K562 (cell line): Measurements from ENCODE around the gene KSR2. TPM values are rescaled to one million over a fixed set of nuclear protein-coding genes. Genes with fewer than 3 reads are reported as not detected.

Source experiments
- ATAC-seq: fragments of 200-7000 bp; cut with Tn5 transposase; 3 replicates; pipeline ENCODE4 v1.9.1; 2020; ENCODE audit warnings: moderate library complexity
- BruUV-seq: library from RNA; stranded (reverse); fragments of 400-500 nt; replicated peaks from 2 replicates; lab custom pipeline; 2021; lab: Mats Ljungman, UMichigan
- CTCF ChIA-PET: fragments of 300-600 bp; formaldehyde crosslinking; extraction: SDS; loops from one replicate; lab custom pipeline; 2021; ENCODE audit warnings: low intra/inter-chr PET ratio; lab: Yijun Ruan, JAX
- POLR2A ChIA-PET: fragments of 300-600, 350-650 bp; sonication (Branson Sonifier 250); formaldehyde crosslinking; extraction: SDS; loops from one replicate; lab custom pipeline; 2021; ENCODE audit warnings: antibody characterized with exemption, inconsistent platforms; lab: Yijun Ruan, JAX
- DNase-seq, 4 experiments: peaks; one replicate each; pipeline versions ENCODE4 v3.0.0 to v3.0.0-alpha.2; 2011 to 2018; ENCODE audit warnings: low spot score in 3 of 4, mixed read lengths in 3 of 4; ENCODE audit errors: extremely low read depth in 1 of 4
- FAIRE-seq: peaks from 2 replicates; lab custom pipeline; 2011; peaks lifted over from hg19 to GRCh38; lab: Jason Lieb, UNC
- H2AFZ ChIP-seq: 2 replicates; pipeline ENCODE4 v1.6.0; 2011; ENCODE audit warnings: low read depth, low read length, control low read depth, inconsistent platforms
- H3K27ac ChIP-seq: fragments of 200-600 bp; 3 replicates; pipeline ENCODE4 v1.8.0; 2011; ENCODE audit warnings: low read depth, mild to moderate bottlenecking, control low read depth, inconsistent platforms, low read length, moderate library complexity, mixed read lengths; ENCODE audit errors: extremely low read depth
- H3K27me3 ChIP-seq, 2 experiments: fragments of 300-600 bp in 1 of 2; 2 replicates in 1 of 2; 3 replicates in 1 of 2; pipeline versions ENCODE4 v1.6.0 to v1.8.0; 2011; ENCODE audit warnings: inconsistent platforms in 2 of 2, low read length in 2 of 2, mild to moderate bottlenecking in 1 of 2, mixed read lengths in 1 of 2, moderate library complexity in 1 of 2; ENCODE audit not compliant: control insufficient read depth in 2 of 2, insufficient read depth in 2 of 2
- H3K36me3 ChIP-seq: fragments of 300-600 bp; 3 replicates; pipeline ENCODE4 v1.8.0; 2011; ENCODE audit warnings: mild to moderate bottlenecking, low read length, inconsistent platforms; ENCODE audit not compliant: control insufficient read depth, insufficient read depth
- H3K4me1 ChIP-seq, 2 experiments: fragments of 200-600 bp in 1 of 2; replicated peaks in 1 of 2; 2 replicates in 1 of 2; 3 replicates in 1 of 2; pipeline versions ENCODE4 v1.5.1 to v1.8.0; 2011; ENCODE audit warnings: inconsistent platforms in 2 of 2, low read length in 2 of 2, mild to moderate bottlenecking in 1 of 2, mixed read lengths in 1 of 2, moderate library complexity in 1 of 2; ENCODE audit not compliant: control insufficient read depth in 2 of 2, insufficient read depth in 2 of 2
- H3K4me2 ChIP-seq: 2 replicates; pipeline ENCODE4 v1.6.1; 2011; ENCODE audit warnings: low read length, control low read depth, inconsistent platforms, mixed read lengths; ENCODE audit not compliant: insufficient read depth
- H3K4me3 ChIP-seq: fragments of 200-600 bp; sonication (generic), shearing (Covaris generic); 2 replicates; pipeline ENCODE4 v1.5.1; 2016; ENCODE audit warnings: control low read depth, inconsistent platforms
- H3K79me2 ChIP-seq: fragments of 200-600 bp; 3 replicates; pipeline ENCODE4 v1.8.0; 2011; ENCODE audit warnings: low read length, inconsistent platforms; ENCODE audit not compliant: control insufficient read depth, insufficient read depth
- H3K9ac ChIP-seq, 2 experiments: 2 replicates each; pipeline versions ENCODE4 v1.6.0 to v1.6.1; 2011; ENCODE audit warnings: low read depth in 2 of 2, low read length in 2 of 2, control low read depth in 1 of 2, inconsistent platforms in 1 of 2, mild to moderate bottlenecking in 1 of 2, mixed read lengths in 1 of 2; ENCODE audit not compliant: insufficient read depth in 1 of 2
- H3K9me1 ChIP-seq: one replicate; pipeline ENCODE4 v1.6.0; 2011; ENCODE audit warnings: inconsistent platforms, mild to moderate bottlenecking, low read length, moderate library complexity; ENCODE audit not compliant: control insufficient read depth, insufficient read depth
- H3K9me3 ChIP-seq: replicated peaks from 2 replicates; pipeline ENCODE4 v1.5.1; 2011; ENCODE audit warnings: low read depth, low read length, inconsistent platforms; ENCODE audit not compliant: control insufficient read depth, insufficient read depth
- H4K20me1 ChIP-seq: replicated peaks from 2 replicates; pipeline ENCODE4 v1.6.1; 2011; ENCODE audit warnings: low read length, inconsistent platforms, mixed read lengths; ENCODE audit not compliant: control insufficient read depth, insufficient read depth
- CEBPB ChIP-seq: fragments of 450-650 bp; IDR thresholded peaks from 2 replicates; pipeline ENCODE4 v1.6.1; 2016; ENCODE audit warnings: missing genetic modification characterization, missing compliant biosample characterization
- CSDE1 ChIP-seq, 2 experiments: fragments of 450-650 bp; IDR thresholded peaks; 2 replicates each; pipeline ENCODE4 v1.6.1; 2016; ENCODE audit warnings: mild to moderate bottlenecking in 1 of 2
- FOXA3 ChIP-seq, 2 experiments: fragments of 450-650 bp in 1 of 2; sonication (generic) in 1 of 2; formaldehyde crosslinking; IDR thresholded peaks in 1 of 2; conservative IDR thresholded peaks in 1 of 2; 2 replicates each; pipeline versions ENCODE4 v1.4.0 to v1.8.0; 2020 to 2022; ENCODE audit warnings: mild to moderate bottlenecking in 2 of 2, missing genetic modification reagents in 1 of 2
- KAT7 ChIP-seq: sonication (generic); formaldehyde crosslinking; IDR thresholded peaks from 2 replicates; pipeline ENCODE4 v1.8.0; 2022; ENCODE audit warnings: missing genetic modification reagents, mild to moderate bottlenecking, borderline replicate concordance
- KDM2B ChIP-seq: fragments of 250-450 bp; sonication (Bioruptor Pico); IDR thresholded peaks from 2 replicates; pipeline ENCODE4 v1.8.0; 2021; ENCODE audit warnings: mild to moderate bottlenecking, moderate library complexity
- MCM5 ChIP-seq: fragments of 450-650 bp; IDR thresholded peaks from 2 replicates; pipeline ENCODE4 v1.6.1; 2016; ENCODE audit warnings: low read depth
- MIER1 ChIP-seq: fragments of 450-650 bp; IDR thresholded peaks from 2 replicates; pipeline ENCODE4 v1.6.1; 2016; ENCODE audit warnings: antibody characterized with exemption, mild to moderate bottlenecking, low read depth
- SMARCB1 ChIP-seq: IDR thresholded peaks from 2 replicates; pipeline ENCODE4 v1.6.1; 2011; ENCODE audit warnings: improper control_type of control experiment, low read depth; ENCODE audit not compliant: insufficient read length
- SRSF3 ChIP-seq: fragments of 200-400 bp; formaldehyde crosslinking; IDR thresholded peaks from 2 replicates; pipeline ENCODE4 v1.6.1; 2016; ENCODE audit warnings: mild to moderate bottlenecking, low read length, moderate library complexity; ENCODE audit not compliant: insufficient read depth
- TCF15 ChIP-seq: fragments of 250-450 bp; sonication (Bioruptor Pico); IDR thresholded peaks from 2 replicates; pipeline ENCODE4 v1.8.0; 2022; ENCODE audit warnings: moderate library complexity, mild to moderate bottlenecking, inconsistent platforms
- TCF3 ChIP-seq: sonication (generic); formaldehyde crosslinking; IDR thresholded peaks from 2 replicates; pipeline ENCODE4 v1.4.0; 2020; ENCODE audit warnings: mild to moderate bottlenecking, missing genetic modification reagents
- THRA ChIP-seq: fragments of 450-650 bp; IDR thresholded peaks from 2 replicates; pipeline ENCODE4 v1.6.1; 2017; ENCODE audit warnings: mild to moderate bottlenecking, moderate library complexity
- ZEB2 ChIP-seq: fragments of 450-650 bp; IDR thresholded peaks from 2 replicates; pipeline ENCODE4 v1.6.1; 2016
- ZNF12 ChIP-seq: sonication (generic); formaldehyde crosslinking; IDR thresholded peaks from 2 replicates; pipeline ENCODE4 v1.4.0; 2020; ENCODE audit warnings: mild to moderate bottlenecking, missing genetic modification reagents
- ZNF436 ChIP-seq: fragments of 250-450, 450-650 bp; sonication (Bioruptor Pico); formaldehyde crosslinking; IDR thresholded peaks from 2 replicates; pipeline ENCODE4 v1.7.0; 2020; ENCODE audit warnings: mild to moderate bottlenecking
- ZNF583 ChIP-seq: fragments of 250-450 bp; sonication (Bioruptor Pico); IDR thresholded peaks from 2 replicates; pipeline ENCODE4 v1.4.0; 2020
- WGBS: fragments of 100-300 bp; shearing (Covaris generic); methylation state at CpG from one replicate; pipeline ENCODE4 v1.1.6; 2016; ENCODE audit warnings: low coverage, mixed read lengths; ENCODE audit not compliant: insufficient coverage; ENCODE audit errors: missing lambda C conversion rate; 5-methylcytosine and 5-hydroxymethylcytosine counted together
- in situ Hi-C: fragments of 300-500 bp; cut with MboI; formaldehyde crosslinking; loops from 4 replicates; pipeline ENCODE4 v1.15.0; 2018; ENCODE audit warnings: inconsistent platforms, mixed read lengths
- intact Hi-C: fragments of 100-400 bp; cut with micrococcal nuclease; formaldehyde crosslinking; loops from 2 replicates; pipeline ENCODE4 v1.14.2; 2022
- polyA plus RNA-seq, 8 experiments: library from polyadenylated mRNA; depleted of rRNA in 4 of 8; stranded (reverse) in 5 of 8; unstranded in 3 of 8; fragments of >200 nt; fragmentation: Nextera tagmentation in 2 of 8; fragmentation: Illumina TruSeq in 1 of 8; extraction: Ambion mirVana in 2 of 8; extraction: Trizol in 1 of 8; gene quantifications; 2 replicates each; pipeline versions ENCODE4 v1.2.1 to v1.2.3, GENCODE V29; 2011 to 2014; ENCODE audit warnings: inconsistent platforms in 1 of 8, missing spikeins in 1 of 8
- total RNA-seq, 7 experiments: library from RNA; depleted of rRNA in 6 of 7; stranded (reverse); fragments of >200 nt in 6 of 7; fragmentation: Illumina TruSeq in 2 of 7; extraction: Trizol in 2 of 7; gene quantifications; 2 replicates each; pipeline versions ENCODE4 v1.2.1 to v1.2.3, GENCODE V29; 2011 to 2021; ENCODE audit warnings: low replicate concordance in 1 of 7

Gene KSR2
- total and polyA plus RNA-seq, 9 of the 15 experiments (the other 6 are each of a cell fraction or from before 2014, with no cell fraction given): not detected

- DNase-seq (no peak), FAIRE-seq (no peak), ATAC-seq (no peak)
- Histone ChIP-seq H3K27ac (no peak overlapping the region), H4K20me1 (no peaks in the 10 kb centered on the region), H3K9me1 (no peaks in the 10 kb centered on the region), H3K4me3 (no peak overlapping the region), H3K4me2 (no peak overlapping the region), H3K4me1 (no peaks in the 10 kb centered on the region), H3K79me2 (no peaks in the 10 kb centered on the region), H3K9me3 (no peaks in the 10 kb centered on the region), H2AFZ (no peak overlapping the region), H3K27me3 (peaks cover 6 to 33% of the 10 kb centered on the region in 2 experiments; a peak in 4 of 5 replicates), H3K9ac (no peak overlapping the region; a peak in 1 of 4 replicates), H3K36me3 (no peaks in the 10 kb centered on the region)
- CTCF ChIA-PET: no interaction called here
- intact Hi-C loops: no loop called here
- POLR2A ChIA-PET: interaction anchor here (0.6 kb wide), 1 partner anchor 589 kb away, joined by 3 read pairs; no protein-coding TSS in a partner anchor
- TF ChIP-seq MIER1 (no peak), ZNF12 (no peak), SRSF3 (no peak), ZEB2 (no peak), MCM5 (no peak), ZNF583 (no peak), THRA (no peak), TCF3 (CRISPR knock-in tag) (no peak), SMARCB1 (no peak), KDM2B (CRISPR knock-in tag) (no peak), CEBPB (tag) (no peak), KAT7 (CRISPR knock-in tag) (no peak), TCF15 (no peak), CSDE1 (IDR thresholded peaks at IDR 0.05) (no peak), ZNF436 (no peak), FOXA3 (CRISPR knock-in tag; conservative IDR thresholded peaks at IDR 0.05 in 1 of 2, IDR thresholded peaks at IDR 0.05 in 1 of 2) (no peak)
- in situ Hi-C loops: no loop called here
- 1% methylated on average over 15 of the region's 15 CpGs for WGBS
- no TSS peak for BruUV-seq
Observed at GRCh38 chr12:117860111-117860510, 108.7 kb downstream of the KSR2 start.
